IMR-90 (cell line): ENCODE data around the gene H2BK1. TPM values are rescaled to one million over a fixed set of nuclear protein-coding genes. Genes with fewer than 3 reads are reported as not detected.

Source experiments
- ATAC-seq: fragments of 200-7000 bp; cut with Tn5 transposase; 2 replicates; pipeline ENCODE4 v1.9.1; 2020; ENCODE audit warnings: low read depth, mild to moderate bottlenecking, moderate library complexity
- BruUV-seq: library from RNA; stranded (reverse); fragments of 400-500 nt; replicated peaks from 2 replicates; lab custom pipeline; 2021; lab: Mats Ljungman, UMichigan
- CTCF ChIA-PET: fragments of 300-600 bp; formaldehyde crosslinking; extraction: SDS; loops from one replicate; lab custom pipeline; 2021; ENCODE audit warnings: antibody characterized with exemption; lab: Yijun Ruan, JAX
- POLR2A ChIA-PET: fragments of 300-600 bp; sonication (Branson Sonifier 250); formaldehyde crosslinking; loops from one replicate; lab custom pipeline; 2022; ENCODE audit warnings: antibody characterized with exemption; ENCODE audit not compliant: unreplicated experiment; lab: Charles Lee
- DNase-seq: peaks from one replicate; pipeline ENCODE4 v3.0.0; 2013
- H2AFZ ChIP-seq: replicated peaks from 2 replicates; pipeline ENCODE3; 2013; ENCODE audit warnings: low read length, mild to moderate bottlenecking; ENCODE audit not compliant: poor library complexity
- H2AK5ac ChIP-seq: 2 replicates; pipeline ENCODE4 v1.6.1; 2013; ENCODE audit warnings: low read depth, low read length, inconsistent platforms
- H2AK9ac ChIP-seq: replicated peaks from 2 replicates; pipeline ENCODE3; 2013; ENCODE audit warnings: mild to moderate bottlenecking, low read depth, low read length, moderate library complexity; ENCODE audit not compliant: poor library complexity
- H2BK120ac ChIP-seq: 2 replicates; pipeline ENCODE4 v1.6.1; 2013; ENCODE audit warnings: low read depth, low read length, inconsistent platforms
- H2BK15ac ChIP-seq: 3 replicates; pipeline ENCODE4 v1.6.1; 2013; ENCODE audit warnings: low read depth, low read length, inconsistent platforms
- H2BK20ac ChIP-seq: 2 replicates; pipeline ENCODE4 v1.6.1; 2013; ENCODE audit warnings: low read depth, mild to moderate bottlenecking, inconsistent platforms, low read length, moderate library complexity
- H2BK5ac ChIP-seq: 2 replicates; pipeline ENCODE4 v1.6.1; 2013; ENCODE audit warnings: mild to moderate bottlenecking, low read depth, low read length, inconsistent platforms; ENCODE audit not compliant: poor library complexity, severe bottlenecking
- H3K14ac ChIP-seq: replicated peaks from 2 replicates; pipeline ENCODE4 v1.6.1; 2013; ENCODE audit warnings: low read depth, low read length, inconsistent platforms
- H3K18ac ChIP-seq: 2 replicates; pipeline ENCODE4 v1.6.1; 2013; ENCODE audit warnings: low read depth, low read length, control low read depth
- H3K23ac ChIP-seq: 2 replicates; pipeline ENCODE4 v1.6.1; 2013; ENCODE audit warnings: low read depth, low read length, inconsistent platforms
- H3K27ac ChIP-seq: 2 replicates; pipeline ENCODE4 v1.5.1; 2013; ENCODE audit warnings: mild to moderate bottlenecking, control low read depth, low read length; ENCODE audit not compliant: insufficient read depth
- H3K27me3 ChIP-seq: 2 replicates; pipeline ENCODE4 v1.6.1; 2013; ENCODE audit warnings: low read length; ENCODE audit not compliant: control insufficient read depth, insufficient read depth
- H3K36me3 ChIP-seq: 2 replicates; pipeline ENCODE4 v1.6.1; 2013; ENCODE audit warnings: low read length, mixed read lengths; ENCODE audit not compliant: control insufficient read depth, insufficient read depth
- H3K4ac ChIP-seq: 2 replicates; pipeline ENCODE4 v1.6.1; 2013; ENCODE audit warnings: low read depth, low read length, inconsistent platforms
- H3K4me1 ChIP-seq: 2 replicates; pipeline ENCODE4 v1.6.1; 2013; ENCODE audit warnings: low read length, mixed read lengths; ENCODE audit not compliant: control insufficient read depth, insufficient read depth
- H3K4me2 ChIP-seq: 2 replicates; pipeline ENCODE4 v1.6.1; 2013; ENCODE audit warnings: low read depth, mild to moderate bottlenecking, control low read depth, low read length, moderate library complexity
- H3K4me3 ChIP-seq: 2 replicates; pipeline ENCODE4 v1.5.1; 2013; ENCODE audit warnings: low read depth, mild to moderate bottlenecking, control low read depth, low read length, moderate library complexity; ENCODE audit not compliant: insufficient read depth
- H3K56ac ChIP-seq: 2 replicates; pipeline ENCODE4 v1.6.1; 2013; ENCODE audit warnings: low read length, inconsistent platforms; ENCODE audit not compliant: insufficient read depth; ENCODE audit errors: extremely low read depth
- H3K79me1 ChIP-seq, 2 experiments: 2 replicates each; pipeline ENCODE4 v1.6.1; 2013; ENCODE audit warnings: low read length in 2 of 2, inconsistent platforms in 1 of 2, low read depth in 1 of 2
- H3K9ac ChIP-seq: 2 replicates; pipeline ENCODE4 v1.6.1; 2013; ENCODE audit warnings: low read depth, low read length, control low read depth
- H3K9me1 ChIP-seq: 2 replicates; pipeline ENCODE4 v1.6.1; 2013; ENCODE audit warnings: low read length, inconsistent platforms; ENCODE audit not compliant: insufficient read depth
- H3K9me3 ChIP-seq: 2 replicates; pipeline ENCODE4 v1.6.1; 2013; ENCODE audit warnings: low read length; ENCODE audit not compliant: control insufficient read depth, insufficient read depth
- H4K20me1 ChIP-seq: 2 replicates; pipeline ENCODE4 v1.6.1; 2013; ENCODE audit warnings: low read length, inconsistent platforms; ENCODE audit not compliant: insufficient read depth
- H4K5ac ChIP-seq: 2 replicates; pipeline ENCODE4 v1.6.1; 2013; ENCODE audit warnings: mild to moderate bottlenecking, low read depth, low read length, control low read depth
- H4K8ac ChIP-seq, 2 experiments: 2 replicates each; pipeline ENCODE4 v1.6.1; 2013; ENCODE audit warnings: low read depth in 2 of 2, low read length in 2 of 2, control low read depth in 1 of 2, inconsistent platforms in 1 of 2
- H4K91ac ChIP-seq: 2 replicates; pipeline ENCODE4 v1.6.1; 2013; ENCODE audit warnings: low read depth, low read length, inconsistent platforms; ENCODE audit not compliant: insufficient read depth
- BHLHE40 ChIP-seq: fragments of 150-350 bp; IDR thresholded peaks from 2 replicates; pipeline ENCODE4 v1.6.1; 2016; ENCODE audit warnings: mild to moderate bottlenecking, low read depth, low read length
- MAFK ChIP-seq: IDR thresholded peaks from 2 replicates; pipeline ENCODE4 v1.6.1; 2012; ENCODE audit warnings: low read depth, low read length, improper control_type of control experiment
- MXI1 ChIP-seq: IDR thresholded peaks from 2 replicates; pipeline ENCODE4 v1.6.1; 2012; ENCODE audit warnings: low read depth, mild to moderate bottlenecking, low read length, moderate library complexity, borderline replicate concordance
- RFX5 ChIP-seq: IDR thresholded peaks from 2 replicates; pipeline ENCODE4 v1.8.0; 2012; ENCODE audit warnings: low read depth, mild to moderate bottlenecking, low read length, moderate library complexity
- WGBS, 2 experiments: methylation state at CpG; one replicate each; pipeline versions ENCODE4 v1.1.5 to v1.1.7; 2013; ENCODE audit warnings: missing lambda C conversion rate in 2 of 2; ENCODE audit not compliant: insufficient read length in 1 of 2; ENCODE audit errors: extremely low coverage in 2 of 2; 5-methylcytosine and 5-hydroxymethylcytosine counted together
- dilution Hi-C: fragments of 300-500 bp; cut with HindIII; formaldehyde crosslinking; loops from one replicate; pipeline ENCODE4 v1.14.3; 2018; ENCODE audit warnings: low sequenced_read_pairs; ENCODE audit not compliant: unreplicated experiment
- in situ Hi-C: fragments of 300-500 bp; cut with MboI; formaldehyde crosslinking; loops from 3 replicates; pipeline ENCODE4 v1.14.3; 2019; ENCODE audit warnings: low sequenced_read_pairs, inconsistent platforms, mixed read lengths
- intact Hi-C: fragments of 100-400 bp; cut with micrococcal nuclease; formaldehyde crosslinking; loops from 2 replicates; pipeline ENCODE4 v1.10.0; 2022
- polyA plus RNA-seq, 3 experiments: library from polyadenylated mRNA; depleted of rRNA; stranded (reverse); fragments of >200 nt; gene quantifications; 2 replicates each; pipeline ENCODE4 v1.2.3, GENCODE V29; 2012; ENCODE audit warnings: low replicate concordance in 1 of 3
- total RNA-seq: library from RNA; depleted of rRNA; stranded (reverse); fragments of >200 nt; gene quantifications from 2 replicates; pipeline ENCODE4 v1.2.3, GENCODE V29; 2012
- TF ChIP-seq, protein P1 (sequence below): conservative IDR thresholded peaks from 2 replicates; pipeline ENCODE4 v1.5.1; 2012; ENCODE audit warnings: mild to moderate bottlenecking, low read depth, low read length, improper control_type of control experiment

H2BK1 gene
- total and polyA plus RNA-seq, 2 of the 4 experiments (the other 2 are of a cell fraction) = not detected

DNA sequence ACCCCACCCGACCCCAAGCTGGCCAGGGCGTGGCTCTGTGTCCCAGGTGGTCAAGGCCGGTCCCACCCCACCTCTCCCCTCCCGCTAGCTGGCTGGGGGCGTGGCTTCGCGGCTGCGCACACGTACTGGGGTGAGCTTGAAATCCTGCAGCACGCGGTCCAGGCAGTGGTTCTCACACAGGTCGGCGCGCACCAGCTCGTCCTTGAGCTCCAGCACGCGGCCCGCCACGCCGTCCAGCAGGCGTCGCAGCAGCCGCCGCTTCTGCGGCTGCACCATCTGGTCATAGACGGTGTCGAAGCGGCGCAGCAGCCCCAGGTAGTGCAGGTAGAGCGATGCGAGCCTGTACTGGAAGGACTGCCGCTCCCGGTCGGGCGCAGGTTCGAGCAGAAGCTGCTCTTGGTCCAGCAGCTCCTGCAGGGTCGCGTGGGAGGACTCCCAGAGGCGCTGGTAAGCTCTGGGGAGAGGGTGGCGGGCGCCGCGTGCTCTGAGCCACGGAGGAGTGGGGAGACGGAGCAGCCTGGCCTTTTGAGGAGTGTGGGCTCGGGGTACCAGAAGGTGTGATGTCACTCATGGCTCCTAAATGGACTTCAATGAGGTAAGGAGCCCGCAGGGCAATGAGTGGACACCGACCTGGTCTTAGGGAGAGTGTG, 5.8 kb downstream of the H2BK1 start:
- H3K9ac ChIP-seq = no peak overlapping the region
- H3K4me2 ChIP-seq = no peak overlapping the region
- no peak overlapping the region for H2AK5ac ChIP-seq
- peaks cover 82% of the 10 kb centered on the region for H3K27me3 ChIP-seq
- no peak overlapping the region for H3K23ac ChIP-seq
- no peaks in the 10 kb centered on the region for H3K9me3 ChIP-seq
- H3K56ac ChIP-seq = no peak overlapping the region
- BruUV-seq = no TSS peak
- no peak overlapping the region for H4K8ac ChIP-seq
- H2BK120ac ChIP-seq = no peak overlapping the region
- in situ Hi-C loops (no loop called here), intact Hi-C loops (no loop called here), dilution Hi-C loops (no loop called here)
- H3K18ac ChIP-seq = no peak overlapping the region
- H3K4me3 ChIP-seq = no peak overlapping the region
- 50% methylated on average over 24 of the region's 48 CpGs; no CpG with 5 or more reads in 1 of the 2 experiments for WGBS, 2 experiments
- H2BK5ac ChIP-seq = no peak overlapping the region
- no peak overlapping the region for H2AK9ac ChIP-seq
- no peak overlapping the region for H4K91ac ChIP-seq
- no peaks in the 10 kb centered on the region for H3K4me1 ChIP-seq
- ChIA-PET POLR2A (no interaction called here), CTCF (interaction anchor here (0.5 kb wide), 1 partner anchor 58 kb away, joined by 4 read pairs; no protein-coding TSS in a partner anchor)
- TF ChIP-seq, protein P1, sequence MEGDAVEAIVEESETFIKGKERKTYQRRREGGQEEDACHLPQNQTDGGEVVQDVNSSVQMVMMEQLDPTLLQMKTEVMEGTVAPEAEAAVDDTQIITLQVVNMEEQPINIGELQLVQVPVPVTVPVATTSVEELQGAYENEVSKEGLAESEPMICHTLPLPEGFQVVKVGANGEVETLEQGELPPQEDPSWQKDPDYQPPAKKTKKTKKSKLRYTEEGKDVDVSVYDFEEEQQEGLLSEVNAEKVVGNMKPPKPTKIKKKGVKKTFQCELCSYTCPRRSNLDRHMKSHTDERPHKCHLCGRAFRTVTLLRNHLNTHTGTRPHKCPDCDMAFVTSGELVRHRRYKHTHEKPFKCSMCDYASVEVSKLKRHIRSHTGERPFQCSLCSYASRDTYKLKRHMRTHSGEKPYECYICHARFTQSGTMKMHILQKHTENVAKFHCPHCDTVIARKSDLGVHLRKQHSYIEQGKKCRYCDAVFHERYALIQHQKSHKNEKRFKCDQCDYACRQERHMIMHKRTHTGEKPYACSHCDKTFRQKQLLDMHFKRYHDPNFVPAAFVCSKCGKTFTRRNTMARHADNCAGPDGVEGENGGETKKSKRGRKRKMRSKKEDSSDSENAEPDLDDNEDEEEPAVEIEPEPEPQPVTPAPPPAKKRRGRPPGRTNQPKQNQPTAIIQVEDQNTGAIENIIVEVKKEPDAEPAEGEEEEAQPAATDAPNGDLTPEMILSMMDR = no peak
- no peak for TF ChIP-seq MXI1
- TF ChIP-seq MAFK = no peak
- TF ChIP-seq RFX5 = no peak
- TF ChIP-seq BHLHE40 = no peak
- no peak overlapping the region for H3K27ac ChIP-seq
- DNase-seq = no peak
- no peak overlapping the region for H2BK15ac ChIP-seq
- no peak overlapping the region for H2AFZ ChIP-seq
- H3K79me1 ChIP-seq = no peaks in the 10 kb centered on the region
- H3K14ac ChIP-seq = no peak overlapping the region
- no peak overlapping the region for H3K4ac ChIP-seq
- H3K9me1 ChIP-seq = no peaks in the 10 kb centered on the region
- H4K20me1 ChIP-seq = no peaks in the 10 kb centered on the region
- H4K5ac ChIP-seq = no peak overlapping the region
- H2BK20ac ChIP-seq = no peak overlapping the region
- no peaks in the 10 kb centered on the region for H3K36me3 ChIP-seq
- ATAC-seq = no peak
